ENCODE data around the gene DDIT4. TPM values are rescaled to one million over a fixed set of nuclear protein-coding genes. Genes with fewer than 3 reads are reported as not detected.

DDIT4 gene
- total and polyA plus RNA-seq, 9 of the 15 experiments (the other 6 are each of a cell fraction or from before 2014, with no cell fraction given) = 8.2 to 675 (median 159) TPM

- peak in 1 of 2 experiments; percentile 95; a peak in 2 of 4 replicates for TF ChIP-seq ZNF318 (IDR thresholded peaks at IDR 0.05; ENCODE audit: borderline replicate concordance in 1 of 2, low read depth in 1 of 2)
- peak; percentile 49; the same call in 1 of the 2 replicates for TF ChIP-seq ZNF57 (CRISPR knock-in tag; IDR thresholded peaks at IDR 0.05)
- TF ChIP-seq BCOR (IDR thresholded peaks at IDR 0.05) = peak; percentile 98
- TF ChIP-seq POLR2H (tag; IDR thresholded peaks at IDR 0.05; ENCODE audit: low read depth) = peak; percentile 95
- no peak for TF ChIP-seq E2F4 (CRISPR knock-in tag; IDR thresholded peaks at IDR 0.05; ENCODE audit: low read depth)
- TF ChIP-seq CTCF (IDR thresholded peaks at IDR 0.05 in 2 of 3, conservative IDR thresholded peaks at IDR 0.05 in 1 of 3; ENCODE audit: insufficient read depth in 2 of 3, low read depth in 1 of 3, low read length in 3 of 3) = no peak
- peak; percentile 96 for TF ChIP-seq RBFOX2 (IDR thresholded peaks at IDR 0.05; ENCODE audit: low read depth, low read length)
- TF ChIP-seq RBM14 (IDR thresholded peaks at IDR 0.05; ENCODE audit: borderline replicate concordance, insufficient read depth, low read depth, low read length) = no peak
- TF ChIP-seq MAFK (IDR thresholded peaks at IDR 0.05; ENCODE audit: low read length) = peak; percentile 81
- TF ChIP-seq DIDO1 (tag; IDR thresholded peaks at IDR 0.05; ENCODE audit: low read depth) = peak; percentile 67
- no peak for TF ChIP-seq SMAD2 (IDR thresholded peaks at IDR 0.05; ENCODE audit: low read depth, low read length)
- no peak for TF ChIP-seq HDAC6 (IDR thresholded peaks at IDR 0.05; ENCODE audit: low read depth, low read length)
- TF ChIP-seq ZNF263 (CRISPR knock-in tag; IDR thresholded peaks at IDR 0.05; ENCODE audit: borderline replicate concordance) = peak; percentile 31; the same call in 1 of the 2 replicates
- TF ChIP-seq FUS (optimal IDR thresholded peaks at IDR 0.05; ENCODE audit: low read depth, low read length) = no peak
- no peak for TF ChIP-seq RHOXF2B (CRISPR knock-in tag; conservative IDR thresholded peaks at IDR 0.05)
- TF ChIP-seq USF2 (CRISPR knock-in tag; IDR thresholded peaks at IDR 0.05) = no peak
These were observed 47.0 kb downstream of the DDIT4 start (continued) for GRCh38 chr10:72320676-72321247.
